ENCODE results near the gene CYSTM1.

- no peak for TF ChIP-seq CTCF (IDR thresholded peaks at IDR 0.05)
- no peak for TF ChIP-seq EZH2 (IDR thresholded peaks at IDR 0.05; ENCODE audit: borderline replicate concordance, insufficient read depth, low read depth, low read length, poor library complexity, severe bottlenecking)
Observed at GRCh38 chr5:140169410-140169809, 5.6 kb upstream of the CYSTM1 start.

All from B cell (primary cell).